HPDE6-E6E7 (cell line): ENCODE data around the gene LYPD1.

Source experiments
- DNase-seq: peaks from one replicate; pipeline ENCODE4 v3.0.0; 2011; ENCODE audit warnings: missing footprints; ENCODE audit errors: extremely low spot score

The LYPD1 gene

GRCh38 chr2:132632000-132632649 lies 37.9 kb downstream of the LYPD1 start:
- DNase-seq: no peak

- DNase-seq: no peak
These were observed 42.5 kb downstream of the LYPD1 start for GRCh38 chr2:132627536-132627935.

GRCh38 chr2:132623096-132623839 lies 46.7 kb downstream of the LYPD1 start:
- DNase-seq: no peak

- no peak for DNase-seq
These were observed 48.7 kb downstream of the LYPD1 start for GRCh38 chr2:132621131-132621875.

- no peak for DNase-seq
These were observed 49.9 kb downstream of the LYPD1 start for GRCh38 chr2:132620115-132620514.

GRCh38 chr2:132618734-132619133 lies 51.3 kb downstream of the LYPD1 start:
- no peak for DNase-seq

GRCh38 chr2:132617989-132618388 lies 52.0 kb downstream of the LYPD1 start:
- DNase-seq: no peak

GRCh38 chr2:132615329-132616085 lies 54.5 kb downstream of the LYPD1 start:
- no peak for DNase-seq

- DNase-seq: no peak
These were observed 58.3 kb downstream of the LYPD1 start for GRCh38 chr2:132611719-132612118.

- no peak for DNase-seq
These were observed 60.7 kb downstream of the LYPD1 start for GRCh38 chr2:132609101-132609890.

- DNase-seq: no peak
These were observed 61.7 kb downstream of the LYPD1 start for GRCh38 chr2:132608311-132608710.

GRCh38 chr2:132607426-132608090 lies 62.4 kb downstream of the LYPD1 start:
- DNase-seq: no peak

GRCh38 chr2:132606649-132607048 lies 63.4 kb downstream of the LYPD1 start:
- DNase-seq: no peak

- no peak for DNase-seq
These were observed 64.5 kb downstream of the LYPD1 start for GRCh38 chr2:132605236-132606180.

GRCh38 chr2:132604561-132604960 lies 65.4 kb downstream of the LYPD1 start:
- no peak for DNase-seq

GRCh38 chr2:132599556-132599955 lies 70.4 kb downstream of the LYPD1 start:
- no peak for DNase-seq

GRCh38 chr2:132598536-132598935 lies 71.5 kb downstream of the LYPD1 start:
- no peak for DNase-seq

- DNase-seq: no peak
These were observed 72.2 kb downstream of the LYPD1 start for GRCh38 chr2:132597831-132598230.

- no peak for DNase-seq
These were observed 72.8 kb downstream of the LYPD1 start for GRCh38 chr2:132597166-132597565.
